Measurements from ENCODE around the gene KLF18.

The KLF18 gene

DNA sequence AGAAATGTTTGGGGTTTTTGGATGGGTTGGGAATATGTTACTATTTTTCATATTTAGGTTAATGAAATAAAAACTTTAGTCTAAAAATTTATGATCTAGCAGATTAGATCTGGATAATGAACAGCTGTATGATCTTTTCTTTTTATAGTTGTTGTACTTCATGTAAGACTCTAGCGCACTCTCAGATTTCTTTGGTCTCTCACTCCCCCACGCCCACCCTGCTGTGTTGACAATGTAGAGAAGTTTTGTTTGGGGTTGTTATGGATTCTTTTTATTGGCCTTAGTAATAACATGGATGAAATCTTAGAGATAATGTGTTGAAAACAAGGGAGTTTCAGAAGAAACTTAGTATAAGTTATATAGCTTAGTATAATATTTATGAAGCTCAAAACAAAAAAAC, 5.5 kb downstream of the KLF18 start:
- H3K79me1 ChIP-seq (ENCODE audit: low read depth, low read length), result no peaks in the 10 kb centered on the region
- no peak overlapping the region for H2BK5ac ChIP-seq (ENCODE audit: low read length)
- H2AFZ ChIP-seq (ENCODE audit: low read length), result no peak overlapping the region
- H3K27ac ChIP-seq (replicated peaks; ENCODE audit: low read length), result no peak overlapping the region
- no peak overlapping the region for H2BK15ac ChIP-seq (ENCODE audit: low read length)
- no peak overlapping the region for H3K23ac ChIP-seq (ENCODE audit: low read depth, low read length, poor library complexity)
- H3K9me3 ChIP-seq (replicated peaks in 1 of 2; ENCODE audit: control insufficient read depth in 2 of 2, insufficient read depth in 1 of 2, low read depth in 1 of 2, low read length in 2 of 2), result no peaks in the 10 kb centered on the region
- H3K4me2 ChIP-seq (ENCODE audit: insufficient read depth, low read length, poor library complexity, severe bottlenecking), result no peak overlapping the region
- H2AK5ac ChIP-seq (ENCODE audit: low read depth, low read length), result no peak overlapping the region
- no CpG with 5 or more reads among the region's 2 CpGs for WGBS, 2 donors (ENCODE audit: extremely low coverage in 2 of 2, insufficient read length in 2 of 2, insufficient replicate concordance in 1 of 2)
- H3K4me3 ChIP-seq (ENCODE audit: low read length in 2 of 2), result no peak overlapping the region
- no peaks in the 10 kb centered on the region for H3K36me3 ChIP-seq (replicated peaks in 1 of 2; ENCODE audit: control insufficient read depth in 2 of 2, insufficient read depth in 2 of 2, low read length in 2 of 2)
- H2BK120ac ChIP-seq (ENCODE audit: low read depth, low read length), result no peak overlapping the region
- peaks cover 0 to 17% (median 0%) of the 10 kb centered on the region in 3 experiments for H3K27me3 ChIP-seq (ENCODE audit: control insufficient read depth in 3 of 3, insufficient read depth in 3 of 3, low read depth in 1 of 3, low read length in 3 of 3)
- no peak for DNase-seq (ENCODE audit: low spot score)
- no peaks in the 10 kb centered on the region for H3K4me1 ChIP-seq (ENCODE audit: control insufficient read depth in 2 of 2, insufficient read depth in 1 of 2, low read depth in 1 of 2, low read length in 2 of 2)
- no peak overlapping the region for H3K14ac ChIP-seq (ENCODE audit: low read length)
- H3K9ac ChIP-seq (ENCODE audit: low read depth, low read length, poor library complexity), result no peak overlapping the region
- H4K91ac ChIP-seq (ENCODE audit: low read depth, low read length, poor library complexity), result no peak overlapping the region
- H3K4ac ChIP-seq (ENCODE audit: low read length), result no peak overlapping the region
- no peak overlapping the region for H4K8ac ChIP-seq (ENCODE audit: low read depth, low read length)
- no peak overlapping the region for H3K18ac ChIP-seq (ENCODE audit: low read length)
- no peak overlapping the region for H2BK12ac ChIP-seq (ENCODE audit: low read length)

DNA sequence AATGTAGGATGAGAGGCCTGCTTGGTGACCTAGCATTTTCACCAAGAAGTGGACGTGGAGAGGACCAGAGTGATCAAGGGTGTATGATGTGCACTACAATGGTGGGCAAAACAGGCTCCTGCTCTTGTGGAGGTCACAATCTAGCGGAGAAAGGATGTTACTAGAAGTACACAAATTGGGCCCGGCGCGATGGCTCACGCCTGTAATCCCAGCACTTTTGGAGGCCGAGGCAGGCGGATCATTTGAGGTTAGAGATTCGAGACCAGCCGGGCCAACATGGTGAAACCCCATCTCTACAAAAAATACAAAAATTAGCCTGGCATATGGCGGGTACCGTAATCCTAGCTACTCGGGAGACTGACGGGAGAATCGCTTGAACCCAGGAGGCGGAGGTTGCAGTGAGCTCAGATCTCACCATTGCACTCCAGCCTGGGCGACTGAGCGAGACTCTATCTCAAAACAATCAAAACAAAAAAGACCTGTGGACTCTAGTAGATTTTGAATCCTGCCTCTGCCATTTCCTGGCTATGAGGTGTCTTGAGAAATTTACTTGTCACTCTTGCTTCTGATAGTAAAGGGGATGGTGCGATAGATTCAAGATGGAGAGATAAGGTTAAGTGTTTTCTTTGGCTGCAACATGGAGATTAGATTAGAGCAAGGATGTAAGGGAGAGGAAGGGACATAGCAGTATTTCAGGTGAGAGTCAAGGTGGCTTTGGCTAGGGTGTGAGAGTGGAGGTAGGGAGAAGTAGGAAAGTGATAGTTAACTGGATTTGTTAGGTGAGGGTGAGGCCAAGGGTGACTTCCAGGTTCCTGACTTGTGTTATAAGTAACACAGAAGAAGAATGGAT, 7.1 kb downstream of the KLF18 start:
- Histone ChIP-seq H2BK12ac (ENCODE audit: low read length) (no peak overlapping the region), H3K27ac (replicated peaks; ENCODE audit: low read length) (no peak overlapping the region), H2BK5ac (ENCODE audit: low read length) (no peak overlapping the region), H3K9ac (ENCODE audit: low read depth, low read length, poor library complexity) (no peak overlapping the region), H3K23ac (ENCODE audit: low read depth, low read length, poor library complexity) (no peak overlapping the region), H4K91ac (ENCODE audit: low read depth, low read length, poor library complexity) (no peak overlapping the region), H3K9me3 (replicated peaks in 1 of 2; ENCODE audit: control insufficient read depth in 2 of 2, insufficient read depth in 1 of 2, low read depth in 1 of 2, low read length in 2 of 2) (no peaks in the 10 kb centered on the region), H2BK120ac (ENCODE audit: low read depth, low read length) (no peak overlapping the region), H2AFZ (ENCODE audit: low read length) (no peak overlapping the region), H3K4me2 (ENCODE audit: insufficient read depth, low read length, poor library complexity, severe bottlenecking) (no peak overlapping the region), H2BK15ac (ENCODE audit: low read length) (no peak overlapping the region), H3K79me1 (ENCODE audit: low read depth, low read length) (no peaks in the 10 kb centered on the region), H3K14ac (ENCODE audit: low read length) (no peak overlapping the region), H4K8ac (ENCODE audit: low read depth, low read length) (no peak overlapping the region), H3K4me3 (ENCODE audit: low read length in 2 of 2) (no peak overlapping the region), H2AK5ac (ENCODE audit: low read depth, low read length) (no peak overlapping the region), H3K4me1 (ENCODE audit: control insufficient read depth in 2 of 2, insufficient read depth in 1 of 2, low read depth in 1 of 2, low read length in 2 of 2) (no peaks in the 10 kb centered on the region), H3K27me3 (ENCODE audit: control insufficient read depth in 3 of 3, insufficient read depth in 3 of 3, low read depth in 1 of 3, low read length in 3 of 3) (peaks cover 0 to 17% (median 0%) of the 10 kb centered on the region in 3 experiments), H3K4ac (ENCODE audit: low read length) (no peak overlapping the region), H3K18ac (ENCODE audit: low read length) (no peak overlapping the region), H3K36me3 (replicated peaks in 1 of 2; ENCODE audit: control insufficient read depth in 2 of 2, insufficient read depth in 2 of 2, low read length in 2 of 2) (no peaks in the 10 kb centered on the region)
- DNase-seq (ENCODE audit: low spot score), result no peak
- WGBS, 2 donors (ENCODE audit: extremely low coverage in 2 of 2, insufficient read length in 2 of 2, insufficient replicate concordance in 1 of 2), result no CpG with 5 or more reads among the region's 19 CpGs

- Histone ChIP-seq H4K8ac (ENCODE audit: low read depth, low read length) (no peak overlapping the region), H4K91ac (ENCODE audit: low read depth, low read length, poor library complexity) (no peak overlapping the region), H3K4ac (ENCODE audit: low read length) (no peak overlapping the region), H3K9ac (ENCODE audit: low read depth, low read length, poor library complexity) (no peak overlapping the region), H3K27ac (replicated peaks; ENCODE audit: low read length) (no peak overlapping the region), H2BK120ac (ENCODE audit: low read depth, low read length) (no peak overlapping the region), H3K79me1 (ENCODE audit: low read depth, low read length) (no peaks in the 10 kb centered on the region), H2BK15ac (ENCODE audit: low read length) (no peak overlapping the region), H3K36me3 (replicated peaks in 1 of 2; ENCODE audit: control insufficient read depth in 2 of 2, insufficient read depth in 2 of 2, low read length in 2 of 2) (no peaks in the 10 kb centered on the region), H2AK5ac (ENCODE audit: low read depth, low read length) (no peak overlapping the region), H3K27me3 (ENCODE audit: control insufficient read depth in 3 of 3, insufficient read depth in 3 of 3, low read depth in 1 of 3, low read length in 3 of 3) (peaks cover 0 to 14% (median 0%) of the 10 kb centered on the region in 3 experiments), H3K4me2 (ENCODE audit: insufficient read depth, low read length, poor library complexity, severe bottlenecking) (no peak overlapping the region), H3K14ac (ENCODE audit: low read length) (no peak overlapping the region), H3K9me3 (replicated peaks in 1 of 2; ENCODE audit: control insufficient read depth in 2 of 2, insufficient read depth in 1 of 2, low read depth in 1 of 2, low read length in 2 of 2) (no peaks in the 10 kb centered on the region), H3K4me1 (ENCODE audit: control insufficient read depth in 2 of 2, insufficient read depth in 1 of 2, low read depth in 1 of 2, low read length in 2 of 2) (no peaks in the 10 kb centered on the region), H3K23ac (ENCODE audit: low read depth, low read length, poor library complexity) (no peak overlapping the region), H2AFZ (ENCODE audit: low read length) (no peak overlapping the region), H3K4me3 (ENCODE audit: low read length in 2 of 2) (no peak overlapping the region), H2BK5ac (ENCODE audit: low read length) (no peak overlapping the region), H3K18ac (ENCODE audit: low read length) (no peak overlapping the region), H2BK12ac (ENCODE audit: low read length) (no peak overlapping the region)
- no peak for DNase-seq (ENCODE audit: low spot score)
- WGBS, 2 donors (ENCODE audit: extremely low coverage in 2 of 2, insufficient read length in 2 of 2, insufficient replicate concordance in 1 of 2), result no CpG with 5 or more reads among the region's 3 CpGs
Measured at GRCh38 chr1:44131411-44131810, 10.0 kb downstream of the KLF18 start.

- peaks cover 0 to 14% (median 0%) of the 10 kb centered on the region in 3 experiments for H3K27me3 ChIP-seq (ENCODE audit: control insufficient read depth in 3 of 3, insufficient read depth in 3 of 3, low read depth in 1 of 3, low read length in 3 of 3)
- H3K14ac ChIP-seq (ENCODE audit: low read length), result no peak overlapping the region
- DNase-seq (ENCODE audit: low spot score), result no peak
- no peaks in the 10 kb centered on the region for H3K79me1 ChIP-seq (ENCODE audit: low read depth, low read length)
- no peak overlapping the region for H3K27ac ChIP-seq (replicated peaks; ENCODE audit: low read length)
- H2AFZ ChIP-seq (ENCODE audit: low read length), result no peak overlapping the region
- no peak overlapping the region for H2BK5ac ChIP-seq (ENCODE audit: low read length)
- H2AK5ac ChIP-seq (ENCODE audit: low read depth, low read length), result no peak overlapping the region
- H3K4ac ChIP-seq (ENCODE audit: low read length), result no peak overlapping the region
- H2BK120ac ChIP-seq (ENCODE audit: low read depth, low read length), result no peak overlapping the region
- H2BK15ac ChIP-seq (ENCODE audit: low read length), result no peak overlapping the region
- H3K4me2 ChIP-seq (ENCODE audit: insufficient read depth, low read length, poor library complexity, severe bottlenecking), result no peak overlapping the region
- no CpG with 5 or more reads among the region's 16 CpGs for WGBS, 2 donors (ENCODE audit: extremely low coverage in 2 of 2, insufficient read length in 2 of 2, insufficient replicate concordance in 1 of 2)
- H3K4me3 ChIP-seq (ENCODE audit: low read length in 2 of 2), result no peak overlapping the region
- no peaks in the 10 kb centered on the region for H3K9me3 ChIP-seq (replicated peaks in 1 of 2; ENCODE audit: control insufficient read depth in 2 of 2, insufficient read depth in 1 of 2, low read depth in 1 of 2, low read length in 2 of 2)
- no peaks in the 10 kb centered on the region for H3K36me3 ChIP-seq (replicated peaks in 1 of 2; ENCODE audit: control insufficient read depth in 2 of 2, insufficient read depth in 2 of 2, low read length in 2 of 2)
- no peak overlapping the region for H3K9ac ChIP-seq (ENCODE audit: low read depth, low read length, poor library complexity)
- no peak overlapping the region for H4K91ac ChIP-seq (ENCODE audit: low read depth, low read length, poor library complexity)
- H3K23ac ChIP-seq (ENCODE audit: low read depth, low read length, poor library complexity), result no peak overlapping the region
- H3K18ac ChIP-seq (ENCODE audit: low read length), result no peak overlapping the region
- H2BK12ac ChIP-seq (ENCODE audit: low read length), result no peak overlapping the region
- H3K4me1 ChIP-seq (ENCODE audit: control insufficient read depth in 2 of 2, insufficient read depth in 1 of 2, low read depth in 1 of 2, low read length in 2 of 2), result no peaks in the 10 kb centered on the region
- no peak overlapping the region for H4K8ac ChIP-seq (ENCODE audit: low read depth, low read length)
Measured at GRCh38 chr1:44129616-44130500, 11.6 kb downstream of the KLF18 start.
